HG02759 (cell line): ENCODE data around the gene PEPD.

Experiments used
- ATAC-seq: cut with Tn5 transposase; IDR thresholded peaks from one replicate; pipeline ENCODE4 v1.9.1; 2021; ENCODE audit warnings: mild to moderate bottlenecking, moderate library complexity; ENCODE audit not compliant: unreplicated experiment

Gene PEPD

GRCh38 chr19:33547676-33548075, 26.1 kb upstream of the PEPD start:
- ATAC-seq, result no peak

GRCh38 chr19:33546656-33547055, 25.1 kb upstream of the PEPD start:
- no peak for ATAC-seq

GRCh38 chr19:33545217-33545981, 23.8 kb upstream of the PEPD start:
- no peak for ATAC-seq

- ATAC-seq, result no peak
Observed at GRCh38 chr19:33535226-33535625, 13.6 kb upstream of the PEPD start.

GRCh38 chr19:33532859-33533460, 11.4 kb upstream of the PEPD start:
- ATAC-seq, result no peak

- no peak for ATAC-seq
Observed at GRCh38 chr19:33530842-33531241, 9.3 kb upstream of the PEPD start.

- no peak for ATAC-seq
Observed at GRCh38 chr19:33530296-33530695, 8.7 kb upstream of the PEPD start.

GRCh38 chr19:33529094-33529676, 7.6 kb upstream of the PEPD start:
- ATAC-seq, result no peak

GRCh38 chr19:33528404-33528803, 6.8 kb upstream of the PEPD start:
- no peak for ATAC-seq

- ATAC-seq, result no peak
Observed at GRCh38 chr19:33527125-33527524, 5.5 kb upstream of the PEPD start.

- no peak for ATAC-seq
Observed at GRCh38 chr19:33524024-33524664, 2.6 kb upstream of the PEPD start.

- no peak for ATAC-seq
Observed at GRCh38 chr19:33523167-33523566, 1.6 kb upstream of the PEPD start.

- no peak for ATAC-seq
Observed at GRCh38 chr19:33522371-33522662, 726 bp upstream of the PEPD start.

- no peak for ATAC-seq
Observed at GRCh38 chr19:33520844-33521479, 629 bp downstream of the PEPD start.

- no peak for ATAC-seq
Observed at GRCh38 chr19:33520048-33520643, 1.4 kb downstream of the PEPD start.

GRCh38 chr19:33519416-33519815, 2.2 kb downstream of the PEPD start:
- ATAC-seq, result no peak

- no peak for ATAC-seq
Observed at GRCh38 chr19:33518541-33518940, 3.0 kb downstream of the PEPD start.

- no peak for ATAC-seq
Observed at GRCh38 chr19:33517922-33518321, 3.7 kb downstream of the PEPD start.

GRCh38 chr19:33515921-33516320, 5.7 kb downstream of the PEPD start:
- ATAC-seq, result no peak

- no peak for ATAC-seq
Observed at GRCh38 chr19:33514885-33515551, 6.6 kb downstream of the PEPD start.

GRCh38 chr19:33513424-33513823, 8.2 kb downstream of the PEPD start:
- no peak for ATAC-seq
